ENCODE measurements around the gene GRB14. TPM values are rescaled to one million over a fixed set of nuclear protein-coding genes. Genes with fewer than 3 reads are reported as not detected.

The GRB14 gene
- total RNA-seq, 1 experiment from 2014 or later: 6.3 TPM

DNA sequence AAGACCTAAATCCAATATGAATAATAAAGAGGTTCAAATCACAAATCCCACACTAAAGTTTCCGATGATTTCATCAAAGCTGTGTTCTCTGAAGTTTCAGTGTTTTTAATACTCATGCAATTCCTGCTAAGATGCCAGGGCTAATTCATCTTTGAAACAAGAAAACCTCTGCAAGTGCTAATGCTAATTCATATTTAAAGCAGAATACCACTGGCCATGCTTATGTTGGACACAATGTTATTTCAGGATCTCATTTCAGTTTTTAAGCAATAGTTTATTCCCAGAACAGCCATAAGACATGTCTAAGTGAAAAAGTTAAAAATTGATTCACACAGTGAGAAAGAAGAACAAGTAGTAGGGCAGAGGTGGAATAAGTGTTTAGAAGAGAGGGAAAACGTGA is 62.8 kb downstream of the GRB14 start (continued):
- TF ChIP-seq TCF7L2 (IDR thresholded peaks at IDR 0.05; ENCODE audit: borderline replicate concordance, extremely low read depth, insufficient read depth, insufficient read length): no peak
- TF ChIP-seq ZNF274 (IDR thresholded peaks at IDR 0.05; ENCODE audit: low read depth, low read length): no peak
- no peak for TF ChIP-seq JUND (IDR thresholded peaks at IDR 0.05)
- no peak for TF ChIP-seq EZH2phosphoT487 (IDR thresholded peaks at IDR 0.05; ENCODE audit: borderline replicate concordance)
- TF ChIP-seq, protein P1, sequence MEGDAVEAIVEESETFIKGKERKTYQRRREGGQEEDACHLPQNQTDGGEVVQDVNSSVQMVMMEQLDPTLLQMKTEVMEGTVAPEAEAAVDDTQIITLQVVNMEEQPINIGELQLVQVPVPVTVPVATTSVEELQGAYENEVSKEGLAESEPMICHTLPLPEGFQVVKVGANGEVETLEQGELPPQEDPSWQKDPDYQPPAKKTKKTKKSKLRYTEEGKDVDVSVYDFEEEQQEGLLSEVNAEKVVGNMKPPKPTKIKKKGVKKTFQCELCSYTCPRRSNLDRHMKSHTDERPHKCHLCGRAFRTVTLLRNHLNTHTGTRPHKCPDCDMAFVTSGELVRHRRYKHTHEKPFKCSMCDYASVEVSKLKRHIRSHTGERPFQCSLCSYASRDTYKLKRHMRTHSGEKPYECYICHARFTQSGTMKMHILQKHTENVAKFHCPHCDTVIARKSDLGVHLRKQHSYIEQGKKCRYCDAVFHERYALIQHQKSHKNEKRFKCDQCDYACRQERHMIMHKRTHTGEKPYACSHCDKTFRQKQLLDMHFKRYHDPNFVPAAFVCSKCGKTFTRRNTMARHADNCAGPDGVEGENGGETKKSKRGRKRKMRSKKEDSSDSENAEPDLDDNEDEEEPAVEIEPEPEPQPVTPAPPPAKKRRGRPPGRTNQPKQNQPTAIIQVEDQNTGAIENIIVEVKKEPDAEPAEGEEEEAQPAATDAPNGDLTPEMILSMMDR (IDR thresholded peaks at IDR 0.05 in 2 of 3, conservative IDR thresholded peaks at IDR 0.05 in 1 of 3; ENCODE audit: borderline replicate concordance in 1 of 3, insufficient read depth in 1 of 3, low read depth in 2 of 3, low read length in 2 of 3): no peak
- TF ChIP-seq ELF1 (IDR thresholded peaks at IDR 0.05; ENCODE audit: borderline replicate concordance, low read depth): no peak
- no peak for TF ChIP-seq SRF (IDR thresholded peaks at IDR 0.05; ENCODE audit: low read depth)
- TF ChIP-seq, protein P2, sequence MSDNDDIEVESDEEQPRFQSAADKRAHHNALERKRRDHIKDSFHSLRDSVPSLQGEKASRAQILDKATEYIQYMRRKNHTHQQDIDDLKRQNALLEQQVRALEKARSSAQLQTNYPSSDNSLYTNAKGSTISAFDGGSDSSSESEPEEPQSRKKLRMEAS (IDR thresholded peaks at IDR 0.05): no peak
- no peak for TF ChIP-seq POLR2AphosphoS5 (IDR thresholded peaks at IDR 0.05; ENCODE audit: low read depth, low read length)
- no peak for TF ChIP-seq CEBPB (IDR thresholded peaks at IDR 0.05; ENCODE audit: low read depth)

DNA sequence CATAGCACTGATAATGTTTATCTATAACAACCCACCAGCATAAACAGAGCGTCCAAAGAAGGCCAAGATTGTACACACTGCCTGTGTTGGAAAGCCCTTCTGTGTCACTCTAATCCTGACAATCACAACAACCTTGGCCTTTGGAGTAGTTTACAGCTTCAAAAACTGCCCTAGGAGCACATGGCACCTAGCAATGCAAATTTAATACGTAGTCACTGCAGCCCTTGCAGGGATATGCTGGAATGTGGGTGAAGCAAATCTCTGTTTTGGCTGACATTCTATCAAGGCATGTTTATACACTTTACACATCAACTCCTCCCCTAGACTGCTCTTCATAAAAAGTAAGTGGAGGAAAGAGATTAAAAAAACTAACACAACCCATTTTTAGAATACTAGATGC is 66.8 kb downstream of the GRB14 start:
- Histone ChIP-seq H3K9me3 (ENCODE audit: control insufficient read depth in 1 of 2, insufficient read depth in 1 of 2, low read depth in 1 of 2, low read length in 2 of 2) (no peaks in the 10 kb centered on the region), H3K4me2 (ENCODE audit: low read length) (no peak overlapping the region), H3K27ac (ENCODE audit: low read depth, low read length) (no peak overlapping the region), H4K20me1 (ENCODE audit: insufficient read depth) (no peaks in the 10 kb centered on the region), H3K9ac (ENCODE audit: low read length) (no peak overlapping the region), H3K4me1 (ENCODE audit: control insufficient read depth in 1 of 2, insufficient read depth in 2 of 2, low read length in 2 of 2) (no peaks in the 10 kb centered on the region), H3K36me3 (ENCODE audit: control insufficient read depth in 1 of 2, insufficient read depth in 2 of 2, low read length in 2 of 2) (no peaks in the 10 kb centered on the region), H3K27me3 (ENCODE audit: insufficient read depth, low read length) (no peaks in the 10 kb centered on the region), H2AFZ (ENCODE audit: low read depth, low read length, poor library complexity, severe bottlenecking) (no peak overlapping the region), H3K9me2 (ENCODE audit: insufficient read depth) (no peaks in the 10 kb centered on the region), H3K4me3 (replicated peaks in 1 of 2; ENCODE audit: low read depth in 1 of 2, low read length in 2 of 2) (no peak overlapping the region), H3K79me2 (ENCODE audit: insufficient read depth, low read length) (no peaks in the 10 kb centered on the region)
- ATAC-seq (no peak), DNase-seq (ENCODE audit: low read depth, low spot score) (no peak)
- ChIA-PET POLR2A (no interaction called here), CTCF (no interaction called here), RAD21 (ENCODE audit: low non-redundant PET in 1 of 2, low total read pairs in 2 of 2, uncharacterized antibody in 2 of 2, unreplicated experiment in 2 of 2) (no interaction called here)
- intact Hi-C loops (cut with micrococcal nuclease): no loop called here
- BruUV-seq (replicated peaks): no TSS peak
- TF ChIP-seq ZFX (IDR thresholded peaks at IDR 0.05) (no peak), SRF (IDR thresholded peaks at IDR 0.05; ENCODE audit: low read depth) (no peak), EGR1 (IDR thresholded peaks at IDR 0.05; ENCODE audit: low read depth) (no peak), YY1 (IDR thresholded peaks at IDR 0.05; ENCODE audit: extremely low read depth, insufficient replicate concordance, low read depth, low read length) (no peak), RAD21 (IDR thresholded peaks at IDR 0.05; ENCODE audit: low read depth) (no peak), EZH2 (IDR thresholded peaks at IDR 0.05) (no peak), POLR2AphosphoS5 (IDR thresholded peaks at IDR 0.05; ENCODE audit: low read depth, low read length) (no peak)

Data from HCT116 (cell line).